GM19043 (cell line): ENCODE measurements around the gene LSM12.

ENCODE experiments used
- ATAC-seq: cut with Tn5 transposase; IDR thresholded peaks from one replicate; pipeline ENCODE4 v1.9.1; 2021; ENCODE audit warnings: low read depth; ENCODE audit not compliant: unreplicated experiment

The LSM12 gene

GRCh38 chr17:43994272-43995149 lies 72.0 kb downstream of the LSM12 start:
- no peak for ATAC-seq

- ATAC-seq = no peak
Measured at GRCh38 chr17:43992641-43993040, 73.8 kb downstream of the LSM12 start.

- no peak for ATAC-seq
Measured at GRCh38 chr17:43988301-43988700, 78.2 kb downstream of the LSM12 start.

GRCh38 chr17:43987131-43988021 lies 79.1 kb downstream of the LSM12 start:
- ATAC-seq = no peak

- ATAC-seq = no peak
Measured at GRCh38 chr17:43986225-43986981, 80.1 kb downstream of the LSM12 start.

- ATAC-seq = no peak
Measured at GRCh38 chr17:43984521-43984920, 82.0 kb downstream of the LSM12 start.
